ENCODE data around the gene FKBP1A.

FKBP1A gene

DNA sequence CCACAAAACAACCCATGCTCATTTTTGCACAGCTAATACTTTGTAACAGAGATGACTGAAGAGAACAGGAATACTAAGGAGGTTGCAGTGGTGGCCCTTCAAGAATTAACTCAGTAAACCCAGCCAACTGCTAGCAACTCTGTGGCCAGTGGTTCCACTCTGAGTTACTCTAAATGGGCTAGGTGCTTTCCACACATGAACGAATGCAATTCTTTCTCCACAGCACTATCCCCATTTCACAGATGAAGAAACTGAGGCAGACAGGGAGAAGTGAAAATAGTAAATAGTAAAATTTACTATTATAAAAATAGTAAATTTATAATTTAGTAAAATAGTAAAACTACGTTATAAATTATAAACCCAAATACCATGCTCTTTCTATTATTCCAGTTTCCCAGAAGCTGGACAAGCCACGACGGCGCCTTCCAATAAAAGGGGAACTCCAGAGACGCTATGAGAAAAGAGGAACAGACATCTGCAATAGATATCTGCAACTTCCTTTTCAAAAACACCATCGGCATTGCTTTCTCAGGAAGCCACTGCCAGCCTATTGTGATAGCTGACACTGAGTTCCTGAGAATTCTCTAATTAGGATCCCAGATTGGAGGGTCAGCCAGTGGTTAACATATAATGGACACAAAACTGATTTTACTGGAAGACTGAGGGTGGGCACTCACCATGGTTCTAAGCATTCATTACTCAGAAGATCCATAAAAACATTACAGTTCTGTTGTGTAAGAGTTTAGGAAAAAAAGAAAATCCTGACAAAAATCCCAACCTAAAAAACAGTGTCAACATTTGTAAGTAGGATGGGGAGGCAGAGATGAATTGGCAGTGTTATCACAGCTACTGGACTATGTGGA lies 16.2 kb downstream of the FKBP1A start:
- Histone ChIP-seq H3K4me3 (ENCODE audit: low read depth in 1 of 2, low read length in 2 of 2) (no peak overlapping the region), H3K79me2 (ENCODE audit: insufficient read depth, low read length) (peaks cover 91% of the 10 kb centered on the region), H4K20me1 (ENCODE audit: insufficient read depth, low read length) (peaks cover 81% of the 10 kb centered on the region), H3K36me3 (ENCODE audit: insufficient read depth, low read length) (peaks cover 69% of the 10 kb centered on the region), H2AFZ (ENCODE audit: low read depth, low read length) (no peak overlapping the region), H3K4me2 (ENCODE audit: insufficient read depth, low read length) (no peak overlapping the region), H3K27ac (ENCODE audit: low read length) (no peak overlapping the region), H3K27me3 (ENCODE audit: insufficient read depth, low read length, poor library complexity) (no peaks in the 10 kb centered on the region), H3K9me3 (ENCODE audit: insufficient read depth, low read length, severe bottlenecking) (no peaks in the 10 kb centered on the region), H3K9ac (ENCODE audit: low read depth, low read length) (no peak overlapping the region), H3K4me1 (ENCODE audit: insufficient read depth, low read length) (no peaks in the 10 kb centered on the region)
- ATAC-seq (ENCODE audit: insufficient read depth, low read depth) (no peak), DNase-seq (no peak)
- no peak for TF ChIP-seq EZH2 (IDR thresholded peaks at IDR 0.05; ENCODE audit: borderline replicate concordance, low read depth, low read length, severe bottlenecking)
- TF ChIP-seq, protein P1, sequence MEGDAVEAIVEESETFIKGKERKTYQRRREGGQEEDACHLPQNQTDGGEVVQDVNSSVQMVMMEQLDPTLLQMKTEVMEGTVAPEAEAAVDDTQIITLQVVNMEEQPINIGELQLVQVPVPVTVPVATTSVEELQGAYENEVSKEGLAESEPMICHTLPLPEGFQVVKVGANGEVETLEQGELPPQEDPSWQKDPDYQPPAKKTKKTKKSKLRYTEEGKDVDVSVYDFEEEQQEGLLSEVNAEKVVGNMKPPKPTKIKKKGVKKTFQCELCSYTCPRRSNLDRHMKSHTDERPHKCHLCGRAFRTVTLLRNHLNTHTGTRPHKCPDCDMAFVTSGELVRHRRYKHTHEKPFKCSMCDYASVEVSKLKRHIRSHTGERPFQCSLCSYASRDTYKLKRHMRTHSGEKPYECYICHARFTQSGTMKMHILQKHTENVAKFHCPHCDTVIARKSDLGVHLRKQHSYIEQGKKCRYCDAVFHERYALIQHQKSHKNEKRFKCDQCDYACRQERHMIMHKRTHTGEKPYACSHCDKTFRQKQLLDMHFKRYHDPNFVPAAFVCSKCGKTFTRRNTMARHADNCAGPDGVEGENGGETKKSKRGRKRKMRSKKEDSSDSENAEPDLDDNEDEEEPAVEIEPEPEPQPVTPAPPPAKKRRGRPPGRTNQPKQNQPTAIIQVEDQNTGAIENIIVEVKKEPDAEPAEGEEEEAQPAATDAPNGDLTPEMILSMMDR (IDR thresholded peaks at IDR 0.05; ENCODE audit: borderline replicate concordance, extremely low read depth, low read length, poor library complexity, severe bottlenecking): no peak

DNA sequence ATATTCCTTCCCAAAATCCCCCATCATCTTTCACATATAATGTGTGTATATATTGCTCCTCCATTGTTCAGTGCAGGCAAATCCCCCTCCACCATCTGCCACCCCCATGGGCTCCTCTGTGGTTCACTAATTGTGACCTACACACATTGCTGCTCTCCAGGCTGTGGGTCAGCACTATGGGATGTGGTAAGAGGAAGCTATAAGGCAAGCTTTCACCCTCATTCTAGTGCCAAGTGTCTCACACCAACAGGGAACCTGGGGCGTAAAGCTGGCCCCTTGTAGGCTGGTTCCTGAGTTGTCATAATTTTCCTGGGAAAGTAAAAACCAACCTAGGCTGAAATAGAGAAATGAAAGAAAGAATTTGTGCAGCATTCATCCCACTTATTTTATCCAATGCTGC lies 16.8 kb downstream of the FKBP1A start:
- TF ChIP-seq, protein P1 (IDR thresholded peaks at IDR 0.05; ENCODE audit: borderline replicate concordance, extremely low read depth, low read length, poor library complexity, severe bottlenecking): no peak
- no peak for TF ChIP-seq EZH2 (IDR thresholded peaks at IDR 0.05; ENCODE audit: borderline replicate concordance, low read depth, low read length, severe bottlenecking)
- no peaks in the 10 kb centered on the region for H3K4me1 ChIP-seq (ENCODE audit: insufficient read depth, low read length)
- peaks cover 75% of the 10 kb centered on the region for H3K36me3 ChIP-seq (ENCODE audit: insufficient read depth, low read length)
- H3K79me2 ChIP-seq (ENCODE audit: insufficient read depth, low read length): peaks cover 91% of the 10 kb centered on the region
- DNase-seq (no peak), ATAC-seq (ENCODE audit: insufficient read depth, low read depth) (no peak)
- H4K20me1 ChIP-seq (ENCODE audit: insufficient read depth, low read length): peaks cover 80% of the 10 kb centered on the region
- H3K4me2 ChIP-seq (ENCODE audit: insufficient read depth, low read length): no peak overlapping the region
- no peak overlapping the region for H2AFZ ChIP-seq (ENCODE audit: low read depth, low read length)
- no peaks in the 10 kb centered on the region for H3K27me3 ChIP-seq (ENCODE audit: insufficient read depth, low read length, poor library complexity)
- H3K9ac ChIP-seq (ENCODE audit: low read depth, low read length): no peak overlapping the region
- no peak overlapping the region for H3K4me3 ChIP-seq (ENCODE audit: low read depth in 1 of 2, low read length in 2 of 2)
- no peak overlapping the region for H3K27ac ChIP-seq (ENCODE audit: low read length)
- H3K9me3 ChIP-seq (ENCODE audit: insufficient read depth, low read length, severe bottlenecking): no peaks in the 10 kb centered on the region

DNA sequence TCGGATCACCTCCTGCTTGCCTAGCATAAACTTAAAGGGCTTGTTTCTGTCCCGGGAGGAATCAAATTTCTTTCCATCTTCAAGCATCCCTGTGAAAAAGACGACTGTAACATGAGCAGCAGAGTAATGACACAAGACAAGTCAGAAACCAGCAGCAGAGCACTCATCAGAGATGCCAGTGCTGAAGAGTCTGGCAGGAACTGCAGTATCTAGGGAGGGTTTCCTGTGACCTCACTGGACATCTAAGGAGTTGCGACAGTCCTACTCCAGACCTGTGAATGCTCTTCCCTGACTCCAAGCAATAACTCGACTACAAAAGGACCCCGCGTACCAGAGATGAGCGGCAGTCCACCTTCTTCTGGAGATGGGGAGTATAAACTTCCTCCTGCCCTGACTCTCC lies 17.3 kb downstream of the FKBP1A start:
- no peaks in the 10 kb centered on the region for H3K4me1 ChIP-seq (ENCODE audit: insufficient read depth, low read length)
- H3K27ac ChIP-seq (ENCODE audit: low read length): no peak overlapping the region
- H3K79me2 ChIP-seq (ENCODE audit: insufficient read depth, low read length): peaks cover 87% of the 10 kb centered on the region
- peaks cover 80% of the 10 kb centered on the region for H4K20me1 ChIP-seq (ENCODE audit: insufficient read depth, low read length)
- TF ChIP-seq, protein P1 (IDR thresholded peaks at IDR 0.05; ENCODE audit: borderline replicate concordance, extremely low read depth, low read length, poor library complexity, severe bottlenecking): no peak
- TF ChIP-seq EZH2 (IDR thresholded peaks at IDR 0.05; ENCODE audit: borderline replicate concordance, low read depth, low read length, severe bottlenecking): no peak
- no peak overlapping the region for H3K4me3 ChIP-seq (ENCODE audit: low read depth in 1 of 2, low read length in 2 of 2)
- no peaks in the 10 kb centered on the region for H3K9me3 ChIP-seq (ENCODE audit: insufficient read depth, low read length, severe bottlenecking)
- H3K36me3 ChIP-seq (ENCODE audit: insufficient read depth, low read length): peaks cover 80% of the 10 kb centered on the region
- no peak overlapping the region for H2AFZ ChIP-seq (ENCODE audit: low read depth, low read length)
- H3K9ac ChIP-seq (ENCODE audit: low read depth, low read length): no peak overlapping the region
- H3K4me2 ChIP-seq (ENCODE audit: insufficient read depth, low read length): no peak overlapping the region
- DNase-seq: no peak
- H3K27me3 ChIP-seq (ENCODE audit: insufficient read depth, low read length, poor library complexity): no peaks in the 10 kb centered on the region
- no peak for ATAC-seq (ENCODE audit: insufficient read depth, low read depth)

Data from DND-41 (cell line).